KOPT-K1 (cell line): ENCODE results near the gene CD2BP2.
"Not testable (repeated sequence)": the region's sequence is repeated elsewhere in the genome, so short reads cannot be mapped to it uniquely, and the experiment has no call there.

Source experiments
- H3K27ac ChIP-seq: fragments of 200-600 bp; sonication (generic); 2 replicates; pipeline ENCODE4 v1.5.1; 2016; ENCODE audit warnings: antibody characterized with exemption, mild to moderate bottlenecking, low read depth, low read length; ENCODE audit not compliant: poor library complexity, severe bottlenecking
- H3K36me3 ChIP-seq: fragments of 200-600 bp; sonication (generic); 2 replicates; pipeline ENCODE4 v1.5.1; 2017; ENCODE audit warnings: antibody characterized with exemption, mild to moderate bottlenecking, low read length, moderate library complexity; ENCODE audit not compliant: insufficient read depth
- H3K9me3 ChIP-seq: fragments of 200-600 bp; sonication (generic); 2 replicates; pipeline ENCODE4 v1.5.1; 2017; ENCODE audit warnings: antibody characterized with exemption, low read length, mild to moderate bottlenecking; ENCODE audit not compliant: insufficient read depth, poor library complexity, severe bottlenecking

The CD2BP2 gene

GRCh38 chr16:30343491-30343820 is 11.7 kb downstream of the CD2BP2 start:
- H3K27ac ChIP-seq, H3K36me3 ChIP-seq, H3K9me3 ChIP-seq: not testable (repeated sequence)

- H3K27ac ChIP-seq = peak overlapping the region; percentile 29
- no peaks in the 10 kb centered on the region; the same call in 1 of the 2 replicates for H3K36me3 ChIP-seq
- no peaks in the 10 kb centered on the region for H3K9me3 ChIP-seq
These were observed 12.2 kb downstream of the CD2BP2 start for GRCh38 chr16:30342751-30343490.

- not testable (repeated sequence) for H3K36me3 ChIP-seq, H3K9me3 ChIP-seq
- H3K27ac ChIP-seq = peak overlapping the region; percentile 29
These were observed 13.1 kb downstream of the CD2BP2 start for GRCh38 chr16:30341971-30342370.

GRCh38 chr16:30340621-30341020 is 14.5 kb downstream of the CD2BP2 start:
- H3K27ac ChIP-seq = peak overlapping the region; percentile 24
- no peaks in the 10 kb centered on the region for H3K36me3 ChIP-seq
- no peaks in the 10 kb centered on the region for H3K9me3 ChIP-seq

GRCh38 chr16:30338715-30339114 is 16.4 kb downstream of the CD2BP2 start:
- not testable (repeated sequence) for H3K36me3 ChIP-seq, H3K9me3 ChIP-seq, H3K27ac ChIP-seq

- H3K9me3 ChIP-seq, H3K27ac ChIP-seq, H3K36me3 ChIP-seq: not testable (repeated sequence)
These were observed 17.1 kb downstream of the CD2BP2 start for GRCh38 chr16:30337964-30338357.

- Histone ChIP-seq H3K9me3 (no peaks in the 10 kb centered on the region), H3K36me3 (no peaks in the 10 kb centered on the region), H3K27ac (peak overlapping the region; percentile 73)
These were observed 19.3 kb downstream of the CD2BP2 start for GRCh38 chr16:30335598-30336474.

GRCh38 chr16:30335028-30335597 is 20.0 kb downstream of the CD2BP2 start:
- peak overlapping the region; percentile 73 for H3K27ac ChIP-seq
- not testable (repeated sequence) for H3K9me3 ChIP-seq, H3K36me3 ChIP-seq

- H3K27ac ChIP-seq = peak overlapping the region; percentile 73
- H3K36me3 ChIP-seq, H3K9me3 ChIP-seq: not testable (repeated sequence)
These were observed 20.6 kb downstream of the CD2BP2 start for GRCh38 chr16:30334473-30334989.

- not testable (repeated sequence) for H3K27ac ChIP-seq, H3K36me3 ChIP-seq, H3K9me3 ChIP-seq
These were observed 30.9 kb downstream of the CD2BP2 start for GRCh38 chr16:30324220-30324619.

GRCh38 chr16:30318647-30319046 is 36.5 kb downstream of the CD2BP2 start:
- H3K9me3 ChIP-seq, H3K36me3 ChIP-seq, H3K27ac ChIP-seq: not testable (repeated sequence)

- H3K9me3 ChIP-seq, H3K27ac ChIP-seq, H3K36me3 ChIP-seq: not testable (repeated sequence)
These were observed 44.2 kb downstream of the CD2BP2 start for GRCh38 chr16:30310937-30311336.

- H3K9me3 ChIP-seq, H3K36me3 ChIP-seq, H3K27ac ChIP-seq: not testable (repeated sequence)
These were observed 45.9 kb downstream of the CD2BP2 start for GRCh38 chr16:30309255-30309654.
